HG03095 (cell line): ENCODE data around the gene RASSF8.

Experiments used
- ATAC-seq: cut with Tn5 transposase; IDR thresholded peaks from one replicate; pipeline ENCODE4 v1.9.1; 2021; ENCODE audit warnings: moderate library complexity; ENCODE audit not compliant: unreplicated experiment

RASSF8 gene

DNA sequence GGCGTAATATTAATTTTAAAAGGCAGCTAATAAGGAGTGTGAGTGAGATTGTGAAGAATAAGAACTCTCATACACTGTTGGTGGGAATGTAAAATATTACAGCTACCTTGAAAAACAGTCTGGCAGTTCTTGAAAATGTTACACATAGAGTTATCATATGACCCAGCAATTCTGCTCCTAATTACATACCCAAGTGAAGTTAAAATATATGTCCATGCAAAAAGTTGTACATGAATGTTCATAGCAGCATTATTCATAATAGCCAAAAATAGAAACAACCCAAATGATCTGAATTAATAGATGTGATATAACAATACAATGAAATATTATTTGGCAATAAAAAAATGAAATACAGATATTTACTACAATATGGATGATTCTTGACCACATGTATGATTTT lies 68.2 kb downstream of the RASSF8 start:
- ATAC-seq = no peak

DNA sequence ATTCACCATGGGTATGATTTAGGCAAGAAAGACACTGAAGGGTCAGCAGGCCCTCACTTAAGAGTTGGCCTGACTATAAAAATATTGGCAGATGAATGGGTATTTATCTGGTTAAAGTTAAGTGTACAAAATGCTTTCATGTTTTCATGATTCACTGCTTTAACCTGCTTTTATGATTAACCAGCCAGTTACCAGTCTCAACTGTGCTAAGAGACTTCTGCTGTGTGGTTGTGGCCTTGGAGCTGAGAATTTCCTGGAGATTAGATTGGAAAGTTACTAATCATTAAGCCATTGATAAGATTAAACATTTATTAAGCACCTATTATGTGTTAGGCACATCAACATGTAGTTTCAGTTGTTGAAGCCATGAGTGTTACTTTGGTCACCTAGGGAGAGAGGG lies 68.9 kb downstream of the RASSF8 start:
- no peak for ATAC-seq

DNA sequence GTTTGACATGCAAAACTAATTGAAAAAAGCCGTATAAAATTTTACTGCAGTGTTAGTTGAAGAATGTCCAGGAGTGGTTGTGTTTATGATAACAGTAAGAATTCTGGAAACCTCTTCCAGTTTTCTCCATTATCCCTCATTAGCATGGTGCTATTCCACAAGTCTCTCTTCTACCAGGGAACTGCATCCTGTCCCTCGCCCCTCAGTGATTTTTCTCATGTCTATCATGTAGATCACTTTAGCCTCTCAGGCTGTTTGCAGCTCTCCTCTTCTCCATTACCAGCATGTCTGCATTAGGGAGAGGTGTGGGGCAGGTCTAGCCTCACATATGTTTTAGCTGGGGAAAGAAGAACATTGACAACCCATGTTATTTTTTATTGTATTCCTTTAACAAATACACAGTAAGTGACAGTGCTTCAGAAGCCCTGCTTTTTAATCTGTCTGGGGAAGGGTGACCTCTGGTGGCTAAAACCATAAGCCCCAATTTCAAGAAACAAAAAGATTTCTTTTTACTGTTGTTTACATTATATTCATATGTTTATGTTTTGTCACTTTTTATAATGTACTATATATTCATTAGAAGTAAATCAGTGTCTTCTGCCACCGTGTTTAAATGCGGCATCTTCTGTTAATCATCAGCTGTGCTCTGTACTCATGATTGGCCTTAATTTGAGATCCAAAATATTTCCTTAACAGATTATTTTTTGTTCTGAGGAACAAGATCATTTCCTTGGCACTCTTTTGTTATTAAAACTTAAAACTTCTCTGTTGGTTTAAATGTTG lies 70.7 kb downstream of the RASSF8 start:
- no peak for ATAC-seq

DNA sequence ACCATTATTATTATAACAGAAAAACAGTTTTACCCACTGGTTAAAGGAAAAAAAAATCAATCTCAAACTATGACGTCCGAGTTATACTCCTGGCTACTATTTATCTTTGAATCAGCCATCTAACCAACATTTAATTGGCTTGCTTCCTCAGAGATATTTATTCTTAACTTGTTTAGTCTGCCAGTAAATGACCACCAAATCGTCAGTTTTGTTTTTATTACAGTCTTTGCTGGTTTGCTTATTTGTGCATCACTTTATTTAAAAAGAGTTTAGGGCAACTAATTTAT lies 71.2 kb downstream of the RASSF8 start:
- ATAC-seq = no peak

DNA sequence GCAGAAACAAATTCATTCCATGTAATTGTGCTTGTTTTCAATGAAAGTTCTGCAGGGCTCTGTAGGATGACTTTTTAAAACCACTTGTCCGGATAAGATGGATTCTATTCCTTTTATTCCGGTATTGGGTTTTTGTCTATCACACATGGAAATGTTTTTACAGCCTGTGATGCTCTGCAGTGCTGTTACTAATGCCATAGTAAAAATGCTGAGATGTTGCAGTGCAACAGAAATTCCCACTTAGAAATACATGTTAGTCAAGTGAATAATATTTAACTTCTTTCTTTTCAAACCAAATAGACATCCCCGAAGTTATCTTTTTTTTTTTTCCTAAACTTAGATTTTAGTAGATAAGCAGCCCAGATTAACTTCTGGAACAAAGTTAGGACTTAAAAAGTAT lies 71.9 kb downstream of the RASSF8 start:
- ATAC-seq = no peak

DNA sequence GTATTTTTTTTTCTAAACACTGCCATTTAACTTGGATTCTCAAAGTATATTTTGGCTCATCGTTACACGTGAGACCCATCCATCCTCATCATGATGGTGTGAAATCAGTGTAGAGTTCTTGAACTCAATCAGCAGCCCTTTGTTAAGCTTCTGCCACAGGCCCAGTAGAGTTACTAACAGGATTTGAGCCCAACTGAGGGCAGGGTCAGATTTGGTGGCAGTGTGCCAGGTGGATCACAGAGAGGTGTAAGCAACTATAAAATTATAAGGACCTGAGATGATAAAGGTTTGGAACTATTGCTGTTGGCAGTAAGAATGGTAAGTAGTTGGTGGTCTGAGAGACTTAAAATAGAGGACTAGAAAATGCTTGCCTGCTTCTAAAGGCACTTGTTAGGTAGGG lies 72.8 kb downstream of the RASSF8 start:
- no peak for ATAC-seq

DNA sequence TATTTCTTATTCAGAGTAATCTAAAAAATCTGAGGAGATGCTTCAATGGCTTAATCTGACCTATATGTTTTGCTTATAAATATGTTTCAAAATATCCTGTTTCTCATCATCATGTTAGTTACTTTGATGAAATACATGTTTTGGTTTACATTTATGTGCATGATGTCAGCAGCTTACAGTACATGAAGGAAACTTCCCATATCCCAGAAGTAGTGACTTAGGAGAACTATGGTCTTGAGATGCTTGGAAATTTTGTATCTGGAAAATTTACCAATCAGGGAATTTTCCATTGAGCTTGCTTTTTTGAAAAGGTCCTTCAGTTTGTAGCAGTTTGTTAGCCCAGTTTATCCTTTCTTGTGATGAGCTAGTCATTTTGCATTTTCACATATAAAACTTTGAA lies 73.3 kb downstream of the RASSF8 start:
- ATAC-seq = no peak

DNA sequence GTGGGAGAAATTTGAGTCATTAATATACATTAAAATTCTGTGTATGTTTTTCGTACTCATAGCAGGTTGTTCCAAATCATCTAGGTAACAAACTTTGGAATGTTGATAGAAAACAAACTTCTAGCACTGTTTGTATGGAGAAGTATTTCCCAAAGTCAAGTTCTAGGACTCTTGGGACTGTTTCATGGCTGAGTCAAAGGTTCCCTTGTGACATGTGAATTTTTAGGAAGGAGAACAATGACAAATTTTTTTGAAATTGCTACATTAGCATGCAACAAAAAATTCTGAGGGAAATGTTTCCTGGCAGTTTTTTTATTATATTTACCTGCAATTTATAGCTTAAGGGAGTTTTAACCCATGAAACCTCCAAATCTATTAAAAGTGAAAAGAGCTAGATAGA lies 73.8 kb downstream of the RASSF8 start:
- ATAC-seq = no peak

DNA sequence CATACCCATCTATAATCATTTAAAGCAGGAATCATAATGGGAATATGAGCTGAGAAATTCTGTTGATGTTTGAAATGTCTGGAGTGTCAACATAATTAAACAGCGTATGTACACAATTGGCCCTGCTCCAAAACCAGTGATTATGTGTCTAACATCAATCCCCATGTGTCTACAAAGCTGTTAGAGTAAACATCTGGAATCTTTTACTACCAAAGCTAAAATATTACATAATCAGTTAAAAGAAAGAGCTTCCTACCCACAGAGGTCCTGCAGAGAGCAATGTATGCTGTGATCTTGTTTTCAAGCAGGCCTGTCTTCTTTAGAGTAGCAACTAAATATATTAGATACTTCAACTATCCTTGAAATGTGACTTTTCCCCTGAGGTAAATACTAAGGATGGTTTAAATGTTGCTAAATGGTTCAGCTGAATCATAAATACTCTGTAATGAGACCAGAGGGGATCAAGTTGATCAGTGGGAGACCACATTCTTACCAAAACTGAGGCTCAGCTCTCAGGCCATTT lies 74.3 kb downstream of the RASSF8 start:
- ATAC-seq = no peak

DNA sequence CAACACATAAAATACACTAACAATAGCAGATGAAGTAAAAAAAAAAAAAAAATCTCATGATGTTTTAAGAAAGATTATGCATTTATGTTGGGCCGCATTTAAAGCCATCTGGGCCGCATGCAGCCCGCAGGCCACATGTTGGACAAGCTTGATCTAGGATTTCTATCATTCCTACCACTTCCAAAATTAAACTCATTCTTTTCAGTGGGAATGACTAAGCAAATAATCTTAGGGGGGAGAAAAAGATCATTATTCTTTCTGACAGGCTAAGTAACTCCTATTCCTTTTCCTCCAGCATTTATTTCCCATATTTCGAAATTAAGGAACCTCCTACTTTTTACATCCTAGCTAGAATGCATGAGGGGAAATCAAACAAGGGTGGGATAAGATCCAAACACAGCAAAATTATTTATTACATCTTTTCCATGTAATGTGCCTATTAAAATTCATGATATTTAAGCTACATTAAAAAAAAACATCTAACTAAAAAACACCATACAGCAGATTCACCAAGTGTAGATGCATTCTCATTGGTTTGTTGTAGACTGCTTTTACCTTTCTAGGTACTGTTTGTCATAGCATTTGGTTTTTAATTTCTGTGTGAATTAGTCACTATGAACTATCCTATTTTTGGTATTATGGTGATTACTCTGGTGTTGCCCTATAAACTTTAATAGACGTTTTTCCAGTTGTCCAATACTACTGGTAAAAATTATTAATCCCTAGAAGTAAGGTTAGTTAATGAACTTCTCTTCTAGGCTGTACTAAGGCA lies 76.1 kb downstream of the RASSF8 start:
- ATAC-seq = no peak

DNA sequence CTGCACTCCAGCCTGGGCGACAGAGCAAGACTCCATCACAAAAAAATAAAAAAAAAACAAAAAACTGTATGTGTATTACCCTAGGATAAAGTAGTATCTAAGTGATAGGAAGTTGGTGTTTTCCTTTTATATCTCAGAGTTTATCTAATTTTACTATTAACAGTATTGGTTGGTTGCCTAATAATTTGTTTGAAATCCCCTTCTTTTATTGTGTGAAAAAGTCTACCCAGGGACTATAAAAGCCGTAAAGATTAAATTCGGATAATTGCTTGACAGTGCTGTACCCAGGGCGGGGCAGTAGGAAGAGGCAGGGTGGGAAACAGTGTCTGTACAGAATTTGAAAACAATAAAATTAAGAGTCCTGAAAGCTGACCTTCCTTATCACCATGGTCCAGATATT lies 78.4 kb downstream of the RASSF8 start:
- no peak for ATAC-seq

DNA sequence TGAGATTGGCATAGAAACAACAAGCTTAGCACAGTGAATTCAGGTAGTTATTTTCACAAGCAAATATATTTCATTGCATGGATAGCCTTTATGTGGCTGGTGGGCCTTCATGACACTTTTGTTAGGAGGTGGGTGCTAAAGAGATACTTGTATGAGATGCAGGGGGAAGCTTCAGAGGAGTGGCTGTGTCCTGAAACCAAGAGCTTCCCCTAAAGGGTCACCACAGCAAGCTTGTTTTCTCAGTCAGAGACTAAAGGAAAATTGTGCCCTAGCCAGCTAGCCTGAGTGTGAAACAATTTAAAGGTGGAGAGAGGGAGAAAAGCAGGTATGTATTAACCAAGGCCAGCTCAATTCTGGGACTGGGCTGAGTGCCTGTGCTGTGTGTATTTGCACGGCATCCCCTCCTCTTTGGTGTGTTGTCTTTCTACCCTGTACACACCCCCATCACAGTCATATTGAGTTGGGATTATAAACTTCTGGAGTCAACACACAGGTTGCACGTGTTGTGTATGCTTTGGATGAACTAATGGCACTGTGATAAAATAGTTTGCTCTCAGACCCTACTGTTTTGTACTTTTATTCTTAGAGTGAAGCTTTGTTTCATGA lies 79.2 kb downstream of the RASSF8 start:
- ATAC-seq = no peak

DNA sequence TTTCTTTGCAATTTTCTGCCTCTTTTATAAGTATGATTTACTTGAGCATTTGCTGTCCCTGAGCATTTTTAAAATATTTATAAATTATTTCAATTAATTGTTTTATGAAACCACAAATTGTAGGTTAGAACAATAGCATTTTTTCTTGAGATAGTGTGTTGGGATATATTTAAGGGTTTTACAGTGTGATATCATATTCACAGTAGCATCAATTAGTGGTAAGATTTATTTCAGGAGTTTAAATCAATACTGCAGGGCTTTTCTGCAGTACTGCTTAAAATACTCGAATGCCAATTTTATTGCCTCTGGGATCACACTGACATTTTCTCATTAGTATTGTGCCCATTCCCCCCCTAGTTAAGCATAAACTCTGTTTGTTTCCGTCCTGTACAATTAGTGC lies 84.2 kb downstream of the RASSF8 start:
- ATAC-seq = no peak

DNA sequence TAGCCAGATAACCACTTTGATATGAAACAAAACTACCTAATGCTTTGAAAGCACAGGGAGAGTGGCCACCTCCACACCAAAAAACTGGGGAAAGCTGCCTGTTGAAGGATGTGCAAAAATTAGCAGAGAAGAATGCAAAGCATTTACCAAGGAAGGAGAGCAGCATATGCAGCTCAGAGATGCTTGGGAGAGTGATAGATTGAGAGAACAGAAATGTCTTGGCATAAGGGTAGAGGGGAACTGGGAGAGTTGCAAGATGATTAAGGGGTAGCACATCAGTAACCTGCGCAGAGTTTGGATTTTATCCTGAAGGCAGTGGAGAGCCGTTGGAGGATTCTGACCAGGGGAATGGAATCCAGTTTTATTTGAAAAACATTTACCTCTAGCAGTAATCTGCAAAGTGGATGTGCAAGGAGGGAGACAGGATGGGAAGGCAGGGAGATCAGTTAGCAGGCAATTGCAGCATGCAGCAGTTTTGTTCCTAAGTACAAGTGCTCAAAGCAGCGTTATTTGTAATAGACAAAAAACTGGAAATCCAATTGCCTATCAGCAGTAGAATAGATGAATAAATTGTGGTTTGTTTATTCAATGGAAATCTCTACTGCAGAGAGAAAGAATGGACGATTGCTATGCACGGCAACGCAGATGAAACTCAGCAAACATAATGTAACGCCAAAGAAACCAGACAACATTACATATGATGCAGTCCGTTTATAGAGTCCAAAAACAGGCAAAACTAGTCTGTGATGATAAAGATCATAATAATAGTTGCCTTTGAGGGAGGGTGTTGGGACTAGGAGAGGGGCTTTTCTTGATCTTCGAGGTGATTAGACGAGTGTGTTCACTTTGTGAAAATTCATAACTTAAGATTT lies 84.9 kb downstream of the RASSF8 start:
- no peak for ATAC-seq

DNA sequence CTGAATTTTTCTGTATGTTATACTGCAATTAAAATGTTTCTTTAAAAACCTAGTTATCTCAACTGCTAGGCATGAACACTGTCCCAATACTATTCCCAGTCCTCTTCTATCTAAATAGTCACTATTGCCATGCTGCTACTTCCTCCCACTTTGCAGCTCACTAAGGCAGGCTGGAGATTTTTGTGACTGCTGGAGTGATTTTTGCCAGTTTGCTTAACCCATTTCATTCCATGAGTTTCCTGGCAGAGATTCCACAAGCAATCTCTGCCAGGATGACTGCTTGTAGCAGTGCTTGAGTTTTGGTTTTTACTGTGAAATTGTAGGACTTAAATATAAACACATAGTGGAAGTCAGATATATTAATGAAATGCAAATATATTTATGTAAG lies 85.5 kb downstream of the RASSF8 start:
- no peak for ATAC-seq

DNA sequence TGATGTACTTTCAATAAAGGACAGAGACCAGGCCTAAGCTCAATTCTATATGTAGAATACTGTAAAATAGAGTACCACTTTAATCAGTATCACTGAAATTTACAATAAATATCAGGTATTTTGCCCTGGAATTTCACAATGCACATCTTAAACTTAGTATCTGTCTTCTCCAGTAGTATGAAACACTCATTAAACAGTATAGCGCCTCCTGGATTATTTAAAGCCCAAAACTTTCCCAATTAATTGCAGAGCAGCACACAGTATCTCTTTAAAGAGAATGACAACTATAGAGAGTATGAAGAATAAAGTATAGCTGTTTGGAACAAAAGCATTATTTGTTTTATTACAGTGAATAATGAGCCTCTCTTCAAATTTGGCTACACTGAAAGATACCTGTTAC lies 86.1 kb downstream of the RASSF8 start:
- no peak for ATAC-seq

DNA sequence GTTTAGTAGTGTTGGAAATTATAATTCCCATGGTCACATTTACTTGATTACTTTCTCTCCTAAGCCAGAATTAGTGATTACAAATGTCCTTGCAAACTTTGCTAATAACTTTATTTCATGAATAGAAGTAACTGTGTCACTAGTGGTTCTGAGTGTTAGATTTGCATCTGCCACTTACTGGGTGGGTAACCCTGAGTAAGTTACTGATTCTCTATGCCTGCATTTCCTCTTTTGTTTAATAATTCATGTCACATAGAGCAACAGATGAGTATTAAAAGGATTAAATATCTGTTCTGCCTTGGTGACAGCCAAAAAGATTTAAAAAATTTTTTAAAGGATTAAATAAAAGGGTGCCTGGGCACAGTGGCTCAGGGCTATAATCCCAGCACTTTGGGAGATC lies 87.7 kb downstream of the RASSF8 start:
- ATAC-seq = no peak

DNA sequence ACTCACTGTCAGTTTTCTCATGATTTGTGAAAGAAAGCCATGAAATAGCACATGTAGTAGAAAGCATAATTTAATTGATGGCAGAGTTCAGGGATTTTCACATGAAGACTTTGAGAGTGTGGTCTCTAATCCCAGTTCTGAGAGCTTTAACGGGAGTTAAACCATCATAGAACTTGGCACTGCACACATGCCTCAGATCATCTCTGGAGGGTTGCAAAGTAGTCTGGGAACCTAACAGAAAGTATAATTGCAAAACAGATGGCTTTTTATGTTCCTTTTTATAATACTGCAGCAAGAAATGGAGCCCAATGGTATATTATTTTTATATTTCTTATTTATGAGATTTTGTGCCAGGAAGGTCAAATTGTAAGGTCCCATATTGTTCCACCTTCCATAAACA lies 88.4 kb downstream of the RASSF8 start:
- ATAC-seq = no peak

DNA sequence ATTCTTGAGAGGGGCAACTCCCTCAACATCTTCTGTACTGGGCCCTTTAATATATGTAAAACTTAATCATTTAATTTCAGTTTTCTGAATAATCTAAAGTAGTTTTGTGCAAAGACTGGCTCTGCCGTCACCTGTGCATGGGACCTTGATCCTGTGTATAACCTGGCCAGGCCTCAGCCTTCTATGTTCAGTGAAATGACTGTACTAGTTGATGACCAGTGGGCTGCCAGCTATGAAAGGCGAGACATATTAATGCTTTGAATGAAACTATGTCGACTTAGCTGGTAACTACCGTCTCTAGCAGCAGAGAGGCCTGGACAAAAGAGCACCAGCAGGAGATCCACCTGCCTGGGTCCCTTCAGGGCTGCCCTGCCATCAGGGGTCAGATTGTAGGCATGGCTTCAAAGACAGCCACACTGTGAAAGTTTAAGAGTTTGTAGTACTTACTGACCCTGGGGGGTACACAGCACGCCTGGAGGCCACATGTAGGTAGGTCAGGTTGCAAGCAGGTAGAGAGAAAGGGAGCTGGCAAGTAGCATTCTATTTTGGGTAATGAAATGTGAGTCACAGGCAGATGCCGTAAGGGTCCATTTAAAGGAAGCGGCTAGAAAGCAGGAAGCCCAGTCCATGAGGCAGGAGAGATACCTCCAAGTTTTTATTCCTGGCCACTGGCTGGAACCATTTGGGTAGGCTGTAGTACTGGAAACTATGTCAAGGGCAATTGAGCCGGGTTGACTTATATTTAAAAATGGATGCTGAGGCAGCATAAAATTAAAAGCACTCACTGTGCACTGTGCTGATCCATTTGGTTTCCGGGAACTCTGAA lies 89.1 kb downstream of the RASSF8 start:
- no peak for ATAC-seq

DNA sequence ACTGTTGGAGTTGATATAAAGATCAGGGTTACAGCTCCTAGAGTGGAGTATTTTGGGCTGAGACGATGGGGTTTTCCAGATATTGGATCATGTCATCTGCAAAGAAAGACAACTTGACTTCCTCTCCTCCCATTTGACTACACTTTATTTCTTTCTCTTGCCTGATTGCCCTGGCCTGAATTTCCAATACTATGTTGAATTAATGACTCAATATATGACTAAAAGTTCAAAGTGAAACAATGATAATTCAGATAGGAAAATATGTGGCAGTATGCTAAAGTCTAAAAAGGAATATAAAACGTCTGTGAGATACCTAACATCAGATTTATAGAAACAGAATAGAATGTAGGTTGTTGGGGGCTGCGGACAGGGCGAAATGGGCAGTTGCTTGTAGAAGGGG lies 94.2 kb downstream of the RASSF8 start:
- ATAC-seq = no peak
